Fibroblast of skin of right biceps (primary cell): ENCODE measurements around the gene KPNA5.
"Not testable (repeated sequence)": the region's sequence is repeated elsewhere in the genome, so short reads cannot be mapped to it uniquely, and the experiment has no call there.

Source experiments
- DNase-seq: peaks from one replicate; pipeline ENCODE4 v3.0.0-alpha.2; 2013

The KPNA5 gene

DNA sequence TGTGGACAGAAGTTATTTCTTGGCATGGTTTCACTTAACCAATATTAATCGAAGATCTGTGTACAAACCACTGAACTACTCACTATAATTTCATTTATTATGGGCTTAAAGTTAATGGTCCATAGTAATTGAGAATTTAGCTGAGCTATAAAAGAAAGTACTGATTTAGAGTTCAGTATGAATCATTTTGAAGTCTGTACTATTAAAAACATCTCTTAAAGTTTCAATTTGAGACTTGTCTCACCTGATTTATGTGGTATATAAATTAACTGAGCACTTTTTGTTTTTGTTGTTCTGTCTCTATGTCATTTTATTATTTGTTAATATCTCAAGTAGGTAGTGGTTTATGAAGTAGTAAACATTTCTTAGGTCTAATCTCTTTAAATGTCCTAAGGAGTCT lies 24.9 kb downstream of the KPNA5 start:
- DNase-seq, result no peak

DNA sequence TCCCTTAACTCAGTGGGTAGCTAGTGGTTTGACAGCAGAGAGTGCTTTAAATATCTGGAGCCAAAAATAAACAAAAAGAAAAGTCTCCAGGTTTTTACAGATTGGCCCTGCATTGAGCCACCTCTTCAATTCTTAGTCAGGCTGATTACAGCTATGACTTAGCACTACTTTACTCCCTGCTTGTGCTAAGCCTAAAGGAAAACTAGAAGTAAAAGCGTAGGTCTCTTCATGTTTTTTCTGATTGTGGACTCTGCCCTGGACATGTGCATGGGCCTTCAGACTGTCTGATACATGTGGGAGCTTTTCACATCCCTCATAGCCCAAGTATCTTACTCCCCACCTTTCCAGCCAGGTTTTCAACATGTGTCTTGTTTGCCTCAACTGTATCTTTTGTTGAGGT lies 33.3 kb downstream of the KPNA5 start:
- no peak for DNase-seq

DNA sequence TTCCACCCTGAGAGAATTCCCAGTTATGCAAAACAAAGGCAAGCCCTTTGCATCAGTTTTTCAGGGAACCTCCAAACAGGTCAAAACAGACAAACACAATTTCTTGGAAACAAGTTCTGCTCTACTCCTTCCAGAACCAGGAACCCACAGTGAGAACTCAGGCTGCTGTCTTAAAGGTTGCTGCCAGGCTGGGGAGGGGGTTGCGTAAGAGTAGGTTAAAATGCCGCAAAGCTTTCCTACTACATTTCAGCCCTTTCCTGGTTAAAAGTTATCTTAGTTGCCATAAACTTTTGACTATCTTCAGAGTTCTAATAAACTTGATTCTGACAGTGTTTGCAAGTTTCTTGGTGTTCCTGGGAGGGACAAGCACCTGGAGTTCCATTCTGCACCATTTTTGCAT lies 33.8 kb downstream of the KPNA5 start:
- DNase-seq, result no peak

DNA sequence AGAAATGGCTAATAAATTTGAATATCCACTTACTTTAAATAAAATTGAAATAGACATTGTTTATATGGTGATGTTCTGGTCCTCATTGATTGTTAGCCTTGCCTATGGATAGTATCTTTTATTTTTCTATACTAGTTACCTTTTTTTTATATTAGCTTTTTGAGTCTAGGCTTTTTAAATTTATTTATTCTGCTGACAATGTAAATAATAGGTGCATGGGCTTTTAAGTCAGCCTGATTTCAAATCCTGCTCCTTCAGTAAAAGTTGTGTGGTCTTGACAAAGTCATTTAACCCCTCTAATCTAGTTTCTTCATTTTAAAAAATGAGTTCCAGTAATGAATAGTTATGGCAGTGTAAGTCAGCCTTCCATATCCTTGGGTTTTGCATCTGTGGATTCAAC lies 45.9 kb downstream of the KPNA5 start:
- DNase-seq, result no peak

DNA sequence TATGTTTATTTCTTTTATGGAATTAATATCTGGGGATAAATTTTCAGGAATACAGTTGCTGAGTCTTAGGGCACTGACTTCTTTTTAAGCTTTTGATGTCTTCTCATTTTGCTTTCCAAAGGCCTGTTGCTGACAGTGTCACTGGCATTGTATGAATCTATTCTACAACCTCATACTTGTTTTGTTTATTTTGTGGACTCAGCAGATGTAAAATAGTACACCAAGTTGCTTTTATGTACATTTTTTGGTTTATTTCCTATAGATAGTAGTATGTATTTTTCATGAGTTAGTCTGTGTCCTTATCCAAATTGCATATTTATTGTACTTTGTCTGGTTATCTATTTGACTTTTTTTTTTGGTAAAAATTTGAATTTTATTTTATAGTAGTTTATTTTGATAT lies 49.5 kb downstream of the KPNA5 start:
- DNase-seq, result no peak

DNA sequence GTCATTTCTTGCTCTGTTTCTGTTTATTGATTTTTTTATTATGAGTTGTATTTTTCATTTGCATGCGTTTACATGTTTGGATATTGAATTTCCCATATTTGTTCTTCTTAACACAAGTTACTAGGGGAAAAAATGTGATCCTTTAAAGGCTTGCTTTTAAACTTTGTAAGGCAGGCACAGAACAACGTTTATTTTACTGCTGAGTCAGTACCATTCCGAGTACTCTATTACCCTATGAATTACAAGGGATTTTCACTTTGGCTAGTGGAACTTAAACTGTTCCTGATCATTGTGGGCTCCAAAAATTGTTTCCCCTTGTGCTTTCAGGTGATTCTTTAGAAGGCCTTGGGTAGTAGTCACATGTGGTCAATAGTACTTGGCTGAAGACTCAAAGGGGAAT lies 56.0 kb downstream of the KPNA5 start:
- DNase-seq, result no peak

DNA sequence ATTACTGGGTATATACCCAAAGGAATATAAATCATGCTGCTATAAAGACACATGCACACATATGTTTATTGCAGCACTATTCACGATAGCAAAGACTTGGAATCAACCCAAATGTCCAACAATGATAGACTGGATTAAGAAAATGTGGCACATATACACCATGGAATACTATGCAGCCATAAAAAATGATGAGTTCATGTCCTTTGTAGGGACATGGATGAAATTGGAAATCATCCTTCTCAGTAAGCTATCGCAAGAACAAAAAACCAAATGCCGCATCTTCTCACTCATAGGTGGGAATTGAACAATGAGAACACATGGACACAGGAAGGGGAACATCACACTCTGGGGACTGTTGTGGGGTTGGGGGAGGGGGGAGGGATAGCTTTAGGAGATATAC lies 59.5 kb downstream of the KPNA5 start:
- DNase-seq, result not testable (repeated sequence)

DNA sequence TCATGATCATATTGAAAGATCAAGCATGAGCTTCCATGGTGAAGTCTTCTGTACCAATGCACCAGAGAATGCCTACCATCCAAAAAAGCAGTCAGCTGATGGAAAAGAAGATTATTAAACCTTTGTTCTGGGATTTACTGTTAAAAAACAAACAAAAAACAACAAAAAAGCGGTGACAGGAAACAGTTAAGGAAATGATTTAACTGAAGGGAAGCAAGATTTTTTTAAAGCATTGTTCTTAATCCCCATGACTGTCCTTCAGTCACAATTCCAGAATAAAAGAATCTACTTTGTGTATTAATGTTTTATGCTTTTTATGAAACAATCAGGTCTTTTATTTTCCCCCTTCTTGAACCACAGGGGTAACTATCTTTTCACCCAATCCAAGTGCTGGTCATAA lies 60.6 kb downstream of the KPNA5 start:
- no peak for DNase-seq

DNA sequence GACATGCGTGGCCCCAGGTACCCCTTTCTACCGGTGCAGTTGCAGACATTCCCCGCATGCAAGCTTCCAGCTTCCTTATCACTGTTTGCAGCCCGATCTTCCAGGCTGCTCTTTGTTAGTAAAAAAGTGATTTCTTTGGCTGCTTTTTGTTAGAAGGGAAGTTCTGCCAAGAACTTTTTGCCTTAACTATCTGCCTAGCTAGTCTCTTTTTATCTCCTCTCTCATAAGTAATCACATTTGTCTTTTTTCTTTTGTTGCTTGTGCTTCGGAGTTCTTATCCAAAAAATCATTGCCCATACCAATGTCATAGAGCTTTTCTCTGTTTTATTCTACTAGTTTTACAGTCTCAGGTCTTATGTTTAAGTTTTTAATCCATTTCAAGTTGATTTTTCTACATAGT lies 64.2 kb downstream of the KPNA5 start:
- no peak for DNase-seq

DNA sequence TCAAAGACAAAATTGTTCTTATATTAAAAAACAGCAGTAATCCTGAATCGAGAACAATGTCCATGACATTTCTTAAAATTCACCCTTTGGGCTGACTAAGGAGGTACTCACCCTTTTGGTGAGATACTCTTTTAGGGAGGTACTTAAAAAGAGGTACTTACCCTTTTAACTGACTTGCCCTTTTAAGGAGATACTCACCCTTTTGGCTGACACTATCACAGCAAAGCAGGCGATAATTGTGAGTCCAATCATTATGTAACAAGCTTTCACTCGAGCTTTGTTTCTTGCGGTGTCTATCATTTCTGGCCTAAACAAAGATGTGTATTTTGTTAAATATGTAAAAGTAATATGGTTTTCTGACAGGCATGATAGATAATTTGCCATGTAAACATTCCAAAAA lies 80.8 kb downstream of the KPNA5 start:
- DNase-seq, result no peak

DNA sequence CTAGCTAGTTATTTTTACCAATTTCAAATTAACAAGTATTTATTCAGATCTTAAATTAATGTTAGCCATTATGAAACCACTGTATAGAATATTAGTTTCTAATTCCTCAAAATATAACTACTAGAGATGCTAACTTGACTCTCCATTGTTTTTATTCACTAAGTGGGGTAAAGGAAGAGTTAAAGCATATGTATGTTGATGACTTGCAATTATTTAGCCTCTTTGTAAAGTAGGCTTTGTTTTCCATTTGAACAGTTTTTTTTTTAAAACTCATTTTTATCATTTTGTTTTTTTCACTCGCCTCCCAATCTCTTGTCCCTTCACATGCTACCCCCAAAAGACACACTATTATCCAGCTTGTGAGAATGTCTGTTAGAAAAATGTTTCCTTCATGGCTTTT lies 81.2 kb downstream of the KPNA5 start:
- DNase-seq, result no peak

DNA sequence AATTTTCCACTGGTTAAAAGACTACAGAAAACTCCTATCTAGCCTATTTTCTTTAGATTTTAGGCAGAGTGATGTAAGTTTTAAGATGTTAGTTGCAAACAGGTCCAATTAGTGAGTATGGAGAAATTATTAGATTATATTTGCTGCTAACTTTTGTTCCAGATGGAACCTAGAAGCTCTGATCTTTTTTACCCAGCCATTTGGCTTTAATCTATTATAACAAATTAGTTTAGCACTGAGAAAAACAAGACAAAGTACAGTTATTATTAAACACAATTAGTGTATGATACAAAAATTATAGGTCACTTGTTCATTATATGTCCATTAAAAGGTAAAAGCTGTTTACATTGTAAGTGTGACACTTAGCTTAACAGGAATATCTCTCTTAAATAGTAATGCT lies 82.0 kb downstream of the KPNA5 start:
- DNase-seq, result no peak

DNA sequence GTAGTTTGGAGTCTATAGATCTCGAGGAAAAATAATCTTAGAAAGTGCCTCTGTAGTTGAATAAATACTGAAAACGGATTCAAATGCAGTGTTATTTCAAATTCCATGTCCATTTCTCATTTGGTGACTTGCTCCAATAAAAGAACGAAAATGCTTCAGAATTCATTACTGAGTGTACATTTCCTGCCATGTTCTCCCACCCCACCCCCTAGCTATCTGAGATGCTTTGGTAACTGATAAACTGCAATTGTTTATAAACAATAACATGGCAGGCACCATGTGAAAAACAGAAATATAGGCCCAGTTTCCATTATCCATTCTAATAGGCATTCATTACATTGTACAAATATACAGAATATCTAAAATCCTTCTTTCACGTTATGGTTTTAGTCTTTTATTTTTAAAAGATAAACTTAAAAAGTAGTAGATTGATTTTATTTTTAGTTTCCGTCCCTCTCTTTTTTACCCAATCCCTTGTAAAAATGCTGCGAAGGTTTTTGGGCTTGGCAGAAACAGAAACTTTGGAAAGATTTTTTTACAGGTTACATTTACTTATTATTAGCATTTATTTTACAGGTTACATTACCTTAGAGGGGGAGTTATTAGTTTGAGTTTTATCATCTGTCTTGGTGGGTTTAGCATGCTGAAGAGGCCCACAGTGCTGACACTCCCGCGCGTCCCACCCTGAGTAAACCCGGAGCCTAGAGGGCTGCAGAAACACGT lies 83.1 kb downstream of the KPNA5 start:
- no peak for DNase-seq

DNA sequence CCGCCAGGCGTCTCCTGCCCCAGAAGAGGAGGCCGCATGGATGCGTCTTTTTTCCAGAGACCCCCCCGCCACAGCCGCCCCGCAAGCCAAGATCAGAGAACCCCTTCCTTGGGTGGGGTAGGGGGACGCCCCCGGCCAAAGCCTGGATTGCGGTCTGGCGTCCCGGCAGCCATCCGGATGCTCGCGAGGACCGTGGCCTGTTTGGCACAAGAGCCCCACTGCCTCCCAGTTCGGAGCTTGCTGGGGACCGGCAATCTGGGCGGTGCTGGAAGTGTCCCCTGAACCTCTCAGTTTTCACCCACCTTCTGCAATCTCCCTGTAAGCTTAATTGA lies 83.6 kb downstream of the KPNA5 start:
- no peak for DNase-seq

DNA sequence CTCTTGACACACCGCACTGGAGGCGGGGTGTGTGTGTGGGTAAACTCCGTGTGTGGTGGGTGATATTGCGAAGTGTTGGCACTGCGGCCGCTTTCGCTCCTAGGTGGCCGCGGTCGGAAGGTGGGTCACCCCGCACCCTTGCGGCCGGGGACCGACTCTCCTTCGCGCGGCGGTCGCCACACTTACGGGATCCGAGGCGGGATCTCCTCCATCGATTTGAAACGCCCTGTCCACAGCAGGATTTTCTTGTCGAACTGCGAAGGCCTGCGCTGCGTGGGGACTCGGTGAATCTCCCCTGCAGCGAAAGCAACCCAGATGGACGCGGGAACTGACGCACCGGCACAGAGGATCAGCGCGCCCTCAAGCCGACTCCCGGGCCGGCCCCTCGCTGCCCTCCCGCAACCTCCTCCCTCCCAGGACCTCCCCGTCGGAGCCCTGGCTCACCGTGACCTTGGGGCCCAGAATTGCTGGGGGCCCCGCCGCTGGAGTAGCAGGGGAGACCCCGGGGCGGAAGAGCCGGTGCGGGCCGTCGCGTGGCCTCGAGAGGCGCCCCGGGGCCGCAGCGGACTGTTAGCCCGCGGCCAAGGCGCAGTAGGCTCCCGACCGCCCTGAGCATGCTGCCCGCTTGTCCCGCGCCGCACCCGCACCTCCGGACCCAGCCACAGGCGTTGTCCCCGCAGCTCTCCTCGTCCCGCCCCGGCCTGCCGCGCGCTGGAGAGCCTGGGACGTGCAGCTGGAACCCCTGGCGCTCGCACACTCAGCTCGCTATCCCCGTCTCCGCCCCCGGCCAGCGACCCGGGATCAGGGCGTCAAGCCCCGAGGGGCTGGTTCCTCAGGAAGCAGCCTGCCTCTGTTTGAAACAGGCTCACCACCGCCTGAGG lies 84.2 kb downstream of the KPNA5 start, which contains the start of gene FAM162B:
TSS of gene FAM162B (minus strand) at position 759 of the 881 bp plus-strand sequence. CDS start at position 616, 143 bp downstream.
- peak; percentile 14 for DNase-seq

DNA sequence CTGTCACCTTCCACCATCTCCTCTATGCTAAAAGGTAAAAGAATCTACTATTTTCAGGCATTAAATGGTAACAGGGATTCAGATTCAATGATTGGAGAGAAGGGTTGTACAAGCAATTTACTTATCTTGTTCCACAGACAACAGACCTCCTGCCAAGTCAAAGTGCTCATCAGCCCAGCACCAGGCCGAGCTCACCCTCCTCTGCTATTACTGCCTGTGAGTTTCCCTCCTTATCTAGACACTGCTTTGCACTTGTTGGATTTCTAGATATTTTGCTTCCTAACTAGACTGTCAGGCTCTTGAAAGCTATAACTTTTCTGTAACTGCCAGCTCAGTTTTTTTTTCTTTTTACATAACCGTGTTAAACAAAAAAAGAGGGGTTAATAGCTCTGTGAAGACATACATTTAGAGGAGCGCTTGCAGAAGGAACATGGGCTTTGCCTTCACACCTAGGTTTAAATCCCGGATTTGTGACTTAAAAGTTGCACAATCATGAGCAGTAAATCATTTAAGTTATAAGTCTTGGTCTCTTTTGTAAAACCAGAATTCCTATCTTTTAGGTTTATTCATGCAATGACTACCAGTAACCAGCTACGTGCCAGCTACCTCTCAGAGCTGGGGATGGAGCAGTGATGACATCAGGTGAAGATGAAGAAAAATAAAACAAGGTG lies 85.6 kb downstream of the KPNA5 start:
- no peak for DNase-seq

DNA sequence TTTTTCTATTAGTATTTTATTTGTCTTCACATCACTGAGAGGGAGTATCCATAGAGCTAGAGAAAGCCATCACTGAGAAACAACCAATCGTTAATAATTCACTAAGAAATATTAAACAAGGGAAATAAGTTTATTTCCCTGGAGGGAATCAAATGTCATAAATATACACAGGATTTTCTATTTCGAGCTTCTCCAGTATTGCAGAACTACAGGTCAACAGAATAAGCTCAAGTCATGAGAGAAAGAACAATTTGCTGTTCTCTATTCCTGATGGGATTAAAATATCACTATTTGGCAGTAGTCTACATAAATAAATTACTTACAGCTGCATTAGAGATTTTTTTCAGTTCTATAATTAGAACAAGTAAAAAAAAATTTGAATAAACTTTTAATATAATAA lies 86.7 kb downstream of the KPNA5 start:
- DNase-seq, result no peak

DNA sequence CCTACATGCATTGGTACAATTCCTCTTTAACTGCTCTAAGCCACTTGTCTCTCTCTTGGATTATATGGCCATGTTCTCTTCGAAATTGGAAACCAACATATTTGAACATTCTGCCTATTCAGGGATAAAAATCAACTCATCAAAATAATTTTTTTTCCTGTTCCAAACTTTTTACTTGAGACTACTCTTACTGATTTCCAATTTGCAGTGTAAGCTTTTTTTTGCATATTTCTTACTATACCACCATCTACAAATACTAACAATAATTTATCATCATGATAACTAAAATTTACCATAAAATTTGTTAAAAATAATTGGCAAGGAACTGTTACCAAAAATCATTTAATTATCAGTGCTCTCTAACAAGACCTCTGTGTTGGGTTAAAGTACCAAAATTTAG lies 91.4 kb downstream of the KPNA5 start:
- no peak for DNase-seq

DNA sequence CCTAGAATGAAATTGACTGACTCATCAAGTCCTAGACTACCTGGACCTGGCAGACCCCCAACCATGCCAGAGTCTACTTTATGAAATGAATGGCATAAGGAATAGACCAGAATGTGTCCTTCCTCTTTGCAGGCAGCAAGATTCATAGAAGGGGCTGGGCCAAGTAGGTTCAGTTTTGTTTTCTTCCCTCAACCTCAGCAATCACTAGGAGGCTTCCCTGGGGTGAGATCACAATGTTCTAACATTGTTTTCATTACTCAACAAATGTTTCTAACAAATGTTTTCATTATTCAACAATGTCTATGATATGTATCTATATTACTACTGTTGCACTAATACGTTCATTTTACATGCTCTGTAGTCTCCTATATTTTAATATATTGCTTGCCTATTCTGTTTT lies 92.9 kb downstream of the KPNA5 start:
- no peak for DNase-seq

DNA sequence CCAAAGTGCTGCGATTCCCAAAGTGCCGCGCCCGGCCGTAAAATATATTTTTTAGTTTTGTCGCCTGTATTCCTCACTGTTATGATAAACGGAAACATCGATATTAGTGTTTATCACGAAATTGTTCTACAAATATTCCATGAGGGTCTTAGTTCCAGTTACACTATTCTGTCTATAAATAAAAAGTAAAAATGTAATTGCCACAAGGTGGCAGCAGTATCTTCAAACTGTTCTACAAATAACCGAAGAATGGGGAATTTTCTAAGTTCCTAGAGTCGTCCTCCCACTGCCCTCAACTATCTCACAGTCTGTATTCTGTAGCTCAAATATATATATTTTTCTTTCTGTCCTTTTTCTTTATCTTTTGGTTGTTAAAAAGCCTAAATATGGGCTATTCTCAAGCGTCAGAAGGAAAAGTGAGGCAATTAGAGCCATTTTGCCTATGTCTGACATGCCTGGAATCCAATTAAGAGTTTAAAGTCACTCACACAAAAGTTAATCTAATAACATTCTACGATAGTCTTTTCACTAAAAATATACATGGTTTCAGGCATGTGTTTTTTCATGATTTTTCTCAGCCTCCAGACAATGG lies 98.7 kb downstream of the KPNA5 start:
- DNase-seq, result peak; percentile 12

DNA sequence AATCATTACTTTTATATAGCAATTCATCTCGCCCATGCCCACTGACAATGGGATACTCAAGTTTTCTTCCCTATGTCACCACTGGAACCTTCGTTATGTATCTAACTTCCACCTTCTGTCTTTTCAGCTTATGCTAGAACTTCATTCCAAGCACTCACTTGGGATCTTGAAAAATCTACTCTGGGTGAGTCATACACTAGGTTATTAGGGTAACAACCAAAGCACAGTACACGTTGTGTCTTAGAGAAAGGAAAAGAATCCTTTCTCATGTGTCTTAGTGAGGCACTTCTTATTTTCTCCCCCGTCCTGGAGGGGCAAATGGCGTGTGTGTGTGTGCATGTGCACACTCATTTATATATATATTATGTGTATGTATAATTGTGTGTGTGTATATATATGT lies 102.8 kb downstream of the KPNA5 start:
- DNase-seq, result peak; percentile 1
